Central memory CD4-positive, alpha-beta T cell (primary cell): ENCODE results near the gene P2RX6.
"Not testable (repeated sequence)": the region's sequence is repeated elsewhere in the genome, so short reads cannot be mapped to it uniquely, and the experiment has no call there.

ENCODE experiments used
- DNase-seq: peaks from one replicate; pipeline ENCODE4 v3.0.0; 2022

Gene P2RX6

DNA sequence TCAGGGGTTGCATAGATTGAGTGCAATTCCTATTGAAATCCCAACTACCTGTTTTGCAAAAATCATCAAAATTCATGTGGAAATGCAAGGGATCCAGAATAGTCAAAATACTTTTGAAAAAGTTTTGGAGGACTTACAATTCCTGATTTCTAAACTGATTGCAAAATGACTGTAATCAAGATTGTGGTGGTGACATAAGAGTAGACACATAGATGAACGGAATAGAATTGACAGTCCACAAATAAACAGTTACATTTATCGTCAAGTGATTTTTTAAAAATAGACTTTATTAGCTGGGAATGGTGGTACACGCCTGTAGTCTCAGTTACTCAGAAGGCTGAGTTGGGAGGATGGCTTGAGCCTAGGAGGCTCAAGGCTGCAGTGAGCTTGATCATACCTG is 20.0 kb downstream of the P2RX6 start:
- DNase-seq, result no peak

DNA sequence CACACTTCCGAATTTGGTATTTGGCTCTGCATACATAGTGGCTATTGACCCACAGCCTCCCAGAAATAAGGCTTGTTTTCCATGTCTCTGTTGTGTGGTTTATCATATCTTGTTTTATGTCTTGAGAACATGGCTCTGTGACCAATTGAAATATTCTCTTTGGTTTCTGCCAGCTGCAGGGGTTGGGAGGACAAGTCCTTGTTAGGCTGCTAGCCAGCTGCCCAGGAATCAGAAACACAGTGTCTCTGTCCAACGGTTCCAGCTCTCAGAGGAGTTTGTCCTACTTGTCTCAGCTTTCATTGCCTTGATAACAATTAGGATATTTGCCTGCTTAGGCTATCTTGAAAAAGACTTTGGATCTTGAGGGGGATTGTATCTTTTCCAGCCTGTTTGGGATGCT is 23.4 kb downstream of the P2RX6 start:
- DNase-seq, result no peak

DNA sequence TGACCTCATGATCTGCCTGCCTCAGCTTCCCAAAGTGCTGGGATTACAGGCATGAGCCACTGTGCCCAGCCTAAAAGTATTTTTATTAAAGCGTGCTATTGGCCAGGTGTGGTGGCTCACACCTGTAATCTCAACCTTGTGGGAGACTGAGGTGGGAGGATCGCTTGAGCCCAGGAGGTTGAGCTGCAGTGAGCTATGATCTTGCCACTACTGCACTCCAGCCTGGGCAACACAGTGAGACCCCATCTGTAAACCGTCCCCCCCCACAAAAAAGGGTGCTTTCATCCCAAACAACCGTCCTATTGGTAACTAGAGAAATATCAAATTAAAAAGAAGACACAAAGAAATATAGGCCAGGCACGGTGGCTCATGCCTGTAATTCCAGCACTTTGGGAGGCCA is 24.2 kb downstream of the P2RX6 start:
- not testable (repeated sequence) for DNase-seq

DNA sequence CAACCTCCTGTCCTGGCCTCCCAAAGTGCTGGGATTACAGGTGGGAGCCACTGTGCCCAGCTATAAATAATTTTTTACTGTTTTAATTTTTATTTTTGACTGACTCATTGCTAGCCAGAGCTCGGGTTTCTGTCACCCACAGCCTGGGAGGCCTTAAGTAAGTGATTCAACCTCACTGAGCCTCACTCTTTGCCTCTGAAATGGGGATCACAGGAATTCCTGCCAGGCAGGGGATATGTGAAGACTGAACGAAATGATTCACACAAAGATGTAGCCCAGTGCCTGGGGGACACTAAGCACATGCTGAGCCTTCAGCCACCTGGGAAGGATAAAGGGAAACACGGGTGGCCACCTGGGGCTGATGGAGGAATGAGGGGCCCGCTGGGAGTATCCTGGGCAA is 27.0 kb downstream of the P2RX6 start:
- DNase-seq, result no peak

DNA sequence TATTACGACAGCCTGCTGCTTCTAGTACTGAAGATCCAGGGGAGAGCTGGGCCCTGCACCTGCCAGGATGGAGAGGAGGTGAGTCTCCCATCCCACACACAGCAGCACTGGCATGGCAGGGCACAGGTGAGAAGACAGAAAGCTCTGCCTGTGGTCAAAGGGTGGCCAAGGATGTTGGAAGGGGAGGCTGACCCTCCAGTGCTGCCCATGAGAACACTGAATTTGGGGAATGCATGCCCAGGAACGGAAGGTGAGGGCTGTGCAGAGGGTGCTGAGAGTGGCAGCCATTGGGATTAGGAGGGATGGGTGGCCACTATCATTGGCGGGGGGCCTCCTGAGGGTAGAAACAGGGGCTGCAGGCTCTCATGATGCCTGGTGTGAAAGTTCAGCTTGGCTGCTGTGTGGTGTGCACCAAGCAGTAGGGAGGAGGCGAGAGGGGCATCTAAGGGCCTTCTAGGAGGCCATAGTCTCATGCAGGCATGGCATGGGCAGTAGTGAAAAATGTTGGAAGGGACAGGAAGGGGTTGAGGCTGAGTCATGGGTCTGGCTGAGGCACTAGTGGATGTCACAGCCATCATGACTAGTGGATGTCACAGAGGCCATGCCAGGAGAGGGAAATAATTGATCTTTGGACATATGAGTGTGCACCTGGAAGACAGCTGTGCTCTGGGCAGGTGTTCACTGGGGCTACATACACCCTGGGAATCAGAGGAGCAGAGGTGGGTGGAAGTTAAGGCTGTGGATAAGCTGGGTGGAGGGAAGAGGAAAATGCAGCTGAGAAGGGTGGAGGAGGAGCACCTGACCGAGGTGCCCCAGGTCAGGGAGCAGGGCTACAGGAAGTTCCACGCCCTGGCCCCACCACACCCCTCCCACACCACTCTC is 28.3 kb downstream of the P2RX6 start:
- no peak for DNase-seq

DNA sequence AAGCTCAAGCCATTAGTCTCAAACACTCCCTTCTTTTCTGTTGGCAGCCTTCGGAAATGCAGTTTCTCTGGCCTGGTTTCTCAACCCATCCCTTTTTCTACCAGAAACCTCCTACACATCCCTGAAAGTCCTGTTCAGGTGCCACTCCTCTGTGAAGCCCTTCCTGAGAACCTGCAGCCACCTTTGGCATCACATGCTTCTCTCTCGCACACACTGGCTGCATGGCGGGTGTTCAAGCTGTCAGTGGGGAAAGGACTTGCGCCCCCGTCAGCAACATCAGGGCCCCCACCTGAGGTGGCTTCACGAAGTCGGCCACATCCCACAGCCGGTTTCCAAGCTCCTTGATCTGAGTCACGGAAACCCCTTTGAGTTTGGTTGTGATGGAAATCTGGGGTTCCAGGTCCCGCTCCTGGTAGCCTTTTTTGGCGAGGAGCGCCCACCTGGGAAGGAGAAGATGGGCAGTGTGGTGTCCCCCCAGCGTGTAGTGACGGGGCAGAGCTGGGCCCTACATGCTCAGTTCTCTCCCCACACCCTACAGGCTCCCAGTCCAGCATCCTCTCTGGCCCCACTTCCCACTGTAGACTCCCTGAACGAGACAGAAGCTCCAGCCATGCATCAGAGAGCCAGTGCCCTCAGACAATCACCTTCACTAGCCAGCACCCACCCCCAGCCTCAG is 29.0 kb downstream of the P2RX6 start:
- DNase-seq, result no peak

DNA sequence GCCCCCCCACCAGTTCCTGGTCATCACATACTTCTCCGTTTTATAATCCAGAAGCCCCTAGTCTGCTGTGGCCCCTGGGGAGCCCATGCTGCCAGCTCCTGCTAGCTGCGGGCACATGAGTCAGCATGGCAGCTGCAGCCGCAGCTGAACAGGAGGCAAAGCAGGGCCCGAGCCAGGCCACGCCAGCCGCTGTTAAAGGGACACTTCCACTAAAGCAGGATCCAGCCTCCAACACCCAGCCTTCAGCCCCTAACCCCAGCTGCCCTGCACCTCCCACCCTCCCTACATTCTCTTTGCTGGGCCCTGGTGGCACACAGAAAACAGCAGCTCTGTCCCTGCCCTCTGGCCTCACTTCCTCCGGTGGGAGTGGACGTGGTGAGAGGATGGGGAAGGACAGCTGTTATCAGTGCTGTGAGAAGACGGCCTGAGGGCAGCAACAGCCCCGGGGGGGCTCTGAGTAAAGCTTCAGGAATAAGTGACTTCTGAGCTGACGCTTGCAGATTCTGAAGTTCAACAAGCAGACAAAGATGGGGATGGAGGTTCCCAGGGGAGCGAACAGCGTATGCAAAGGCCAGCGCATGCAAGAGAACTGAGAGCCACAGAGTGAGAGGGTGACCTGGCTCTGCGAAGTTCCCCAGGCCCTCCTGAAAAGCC is 30.1 kb downstream of the P2RX6 start:
- no peak for DNase-seq

DNA sequence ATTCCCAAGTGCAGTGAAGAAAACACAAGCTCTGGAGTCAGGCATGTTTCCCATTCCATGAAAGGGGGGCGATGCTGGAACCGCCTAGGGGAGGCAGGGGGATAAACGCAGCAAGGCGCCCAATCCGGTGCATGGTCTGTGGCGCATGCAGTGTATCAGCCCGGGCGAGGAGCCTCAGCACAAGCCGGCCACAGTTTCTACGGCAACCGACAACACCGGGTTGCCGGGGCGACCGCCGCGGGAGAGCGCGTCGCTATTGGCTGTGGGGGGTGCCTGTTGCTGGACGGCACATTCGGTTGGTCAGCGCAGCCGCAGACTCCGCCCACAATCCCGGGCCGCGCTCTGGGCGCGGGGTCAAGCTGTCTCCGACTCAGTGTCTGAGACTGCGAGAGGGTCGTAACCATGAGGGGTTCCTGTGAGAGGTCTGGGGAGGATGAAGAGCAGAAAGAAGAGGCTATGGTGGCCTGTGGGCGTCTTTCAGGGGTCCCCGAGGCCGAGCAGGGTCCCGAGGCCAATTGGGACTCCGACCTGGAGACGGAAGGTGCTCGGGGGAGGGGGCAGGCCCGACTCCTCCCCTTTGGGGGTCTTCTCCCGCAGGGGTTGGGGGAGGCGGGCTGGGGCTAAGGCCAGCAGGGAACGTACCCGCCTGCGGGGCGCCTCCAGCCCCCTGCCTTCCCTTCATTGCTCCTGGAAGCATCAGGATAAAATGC is 30.8 kb downstream of the P2RX6 start, which contains the start of gene LRRC74B:
Gene LRRC74B, plus strand, starts transcription at position 362 of the 710 bp plus-strand sequence. Its CDS starts 41 bp downstream, at position 403.
- DNase-seq, result peak; percentile 68

DNA sequence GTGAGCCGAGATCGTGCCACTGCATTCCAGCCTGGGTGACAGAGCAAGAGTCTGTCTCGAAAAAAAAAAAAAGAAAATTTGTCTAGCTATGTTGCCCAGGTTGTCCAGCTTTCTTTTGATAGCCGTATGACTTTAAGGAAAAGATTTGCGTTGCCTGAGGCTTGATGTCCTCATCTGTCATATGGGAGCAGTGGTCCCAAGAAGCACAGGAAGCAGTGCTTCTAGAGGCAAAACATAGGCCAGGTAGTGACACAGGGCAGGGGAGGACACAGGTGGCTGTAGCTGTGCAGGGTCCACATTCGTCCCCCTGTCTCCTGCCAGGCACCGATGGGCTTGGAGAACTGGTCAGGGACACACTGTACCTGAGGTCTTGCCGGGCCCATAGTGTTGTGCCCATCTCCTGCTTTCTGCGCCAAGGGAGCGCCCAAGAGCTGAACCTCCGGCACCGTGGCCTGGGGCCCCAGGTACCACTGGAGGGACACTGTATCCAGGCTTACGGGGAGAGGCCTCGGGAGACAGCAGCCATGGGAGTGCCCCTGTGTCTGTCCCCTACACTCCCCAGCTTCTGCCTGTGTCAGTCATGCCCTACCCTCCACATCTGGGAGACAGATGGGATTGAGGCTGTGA is 32.2 kb downstream of the P2RX6 start:
- DNase-seq, result no peak

DNA sequence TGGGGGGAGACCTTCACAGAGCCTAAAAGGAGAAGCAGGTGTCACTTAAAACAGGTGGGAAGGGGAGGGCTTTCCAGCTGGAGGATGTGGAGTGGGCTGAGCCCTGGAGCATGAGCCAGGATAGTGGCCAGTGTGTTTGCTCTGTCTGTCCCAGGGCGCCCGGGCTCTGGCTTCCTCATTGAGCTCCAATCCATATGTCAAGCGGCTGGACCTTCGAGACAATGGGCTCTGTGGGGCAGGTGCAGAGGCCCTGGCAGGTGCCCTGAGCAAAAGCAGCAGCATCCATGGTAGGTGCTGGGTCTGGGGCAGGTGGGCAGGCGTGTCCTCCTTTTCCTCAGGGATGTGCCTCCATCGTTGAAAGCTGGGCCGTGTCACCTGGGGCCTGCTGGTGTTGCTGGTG is 32.8 kb downstream of the P2RX6 start:
- DNase-seq, result no peak

DNA sequence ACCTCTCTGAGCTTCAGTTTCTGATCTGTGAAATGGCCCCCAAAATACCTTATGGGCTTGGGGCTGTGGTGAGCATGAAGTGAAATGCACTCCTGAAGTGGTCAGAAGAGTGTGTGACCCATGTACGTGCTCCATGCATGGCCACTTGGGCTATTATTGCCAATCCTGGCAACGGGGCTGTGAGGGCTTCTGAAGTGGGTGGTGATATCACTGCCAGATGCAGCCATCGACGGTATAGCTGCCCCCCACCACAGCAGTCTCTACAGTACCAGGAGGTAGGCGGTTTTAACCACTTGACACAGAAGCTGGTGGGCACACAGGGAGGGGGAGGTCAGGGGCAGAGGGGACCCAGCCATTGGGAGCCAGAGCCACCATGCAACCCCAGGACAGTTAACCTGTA is 33.5 kb downstream of the P2RX6 start:
- not testable (repeated sequence) for DNase-seq

DNA sequence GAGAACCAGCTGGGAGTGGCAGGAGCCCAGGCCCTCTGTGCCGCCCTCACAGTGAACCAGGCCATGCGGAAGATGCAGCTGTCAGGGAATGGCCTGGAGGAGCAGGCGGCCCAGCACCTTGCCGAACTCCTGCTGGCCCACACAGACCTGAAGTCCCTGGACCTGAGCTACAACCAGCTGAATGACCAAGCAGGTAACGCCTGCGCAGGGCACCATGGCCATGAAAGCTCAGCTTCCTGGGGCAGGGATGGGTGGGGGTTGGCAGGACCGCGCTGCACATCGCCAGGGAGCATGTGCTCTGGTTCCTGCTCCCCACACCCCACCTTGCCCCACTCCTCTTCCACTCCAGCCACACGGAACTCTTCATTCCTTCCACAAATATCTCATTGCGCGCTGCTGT is 34.0 kb downstream of the P2RX6 start:
- not testable (repeated sequence) for DNase-seq

DNA sequence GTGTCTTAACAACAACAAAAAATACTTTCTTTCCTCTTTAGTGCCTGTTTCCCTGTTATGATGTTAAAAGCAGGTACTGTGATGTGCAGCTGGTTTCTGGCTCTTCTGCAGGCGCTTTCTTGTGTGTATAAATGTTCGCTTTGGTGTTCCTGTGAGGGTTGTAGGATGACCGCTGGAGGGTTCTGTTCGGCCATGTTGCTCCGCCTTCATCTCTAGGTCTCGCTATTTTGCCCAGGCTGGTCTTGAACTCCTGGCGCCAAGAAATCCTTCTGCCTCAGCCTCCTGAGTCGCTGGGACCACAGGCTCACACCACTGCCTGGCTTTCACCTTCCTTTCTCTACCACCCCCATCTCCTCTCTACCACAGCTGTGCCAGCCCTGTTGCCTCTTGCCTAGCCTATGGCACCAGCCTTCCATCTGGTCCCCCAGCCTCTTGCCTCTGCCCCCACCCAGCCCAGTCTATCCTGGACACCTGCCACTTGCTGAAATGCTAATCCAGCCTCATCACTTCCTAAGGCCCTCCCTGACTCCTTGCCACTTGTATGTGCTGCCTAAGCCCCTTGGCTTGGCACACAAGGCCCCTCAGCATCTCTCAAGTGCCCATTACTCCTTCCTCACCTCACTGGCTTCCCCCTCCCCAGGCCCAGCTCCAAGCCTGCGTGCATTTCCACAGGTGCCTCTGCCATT is 36.3 kb downstream of the P2RX6 start:
- no peak for DNase-seq

DNA sequence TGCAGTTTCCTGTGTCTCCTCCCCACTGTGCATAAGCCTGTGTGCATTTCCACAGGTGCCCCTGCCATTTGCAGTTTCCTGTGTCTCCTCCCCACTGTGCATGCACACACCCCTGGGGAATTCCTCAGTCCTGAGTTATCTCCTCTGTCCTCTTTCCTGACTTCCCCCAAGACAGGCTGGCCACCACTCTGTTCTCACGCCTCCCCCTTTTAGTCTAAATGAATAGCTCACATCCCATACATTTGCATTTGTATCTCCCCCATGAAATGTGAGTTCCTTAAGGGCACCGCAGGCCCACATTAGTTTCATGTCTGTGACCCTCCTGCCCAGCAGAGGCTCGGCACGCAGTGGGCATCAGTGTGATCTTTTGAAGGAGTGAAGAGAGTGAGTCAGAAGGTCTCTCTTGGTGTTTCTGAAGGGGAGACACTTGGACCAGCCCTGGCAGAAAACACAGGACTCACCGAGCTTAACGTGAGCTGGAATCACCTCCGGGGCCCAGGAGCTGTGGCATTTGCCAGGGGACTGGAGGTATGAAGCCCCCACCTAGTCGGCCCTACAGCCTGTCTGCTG is 37.0 kb downstream of the P2RX6 start:
- no peak for DNase-seq

DNA sequence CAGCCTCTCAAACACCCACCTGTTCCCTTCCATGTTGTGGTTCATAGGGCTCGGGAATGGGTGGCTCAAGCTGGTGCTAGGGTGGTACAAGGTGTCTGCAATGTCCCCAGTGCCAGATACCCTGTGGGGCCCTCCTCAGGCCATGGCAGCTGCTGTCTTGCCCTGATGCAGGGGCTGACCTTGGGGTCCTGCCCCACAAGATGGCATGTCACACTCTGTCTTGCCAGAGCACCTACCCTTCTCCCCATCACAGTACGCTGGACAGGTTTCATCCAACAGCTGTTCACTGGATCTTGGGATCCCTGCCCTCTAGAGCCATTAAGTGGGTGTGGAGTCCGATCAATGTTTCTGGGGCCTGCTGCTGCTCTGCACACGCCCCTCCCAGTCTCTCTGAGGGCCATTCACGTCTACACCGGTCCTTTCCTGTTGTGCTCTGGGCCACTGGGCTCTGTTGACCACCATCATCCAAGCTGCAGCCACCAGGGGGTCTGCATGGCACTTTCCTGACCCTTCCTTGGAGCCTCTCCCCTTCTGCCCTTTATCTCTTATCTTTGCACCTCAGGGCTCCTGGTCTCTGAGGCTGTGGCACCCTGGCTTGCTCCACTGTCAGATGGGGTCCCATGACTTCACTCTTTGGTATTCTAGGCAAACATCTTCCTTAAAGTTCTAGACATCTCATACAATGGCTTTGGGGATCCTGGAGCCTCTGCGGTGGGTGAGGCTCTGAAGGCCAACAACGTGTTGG is 37.9 kb downstream of the P2RX6 start:
- no peak for DNase-seq

DNA sequence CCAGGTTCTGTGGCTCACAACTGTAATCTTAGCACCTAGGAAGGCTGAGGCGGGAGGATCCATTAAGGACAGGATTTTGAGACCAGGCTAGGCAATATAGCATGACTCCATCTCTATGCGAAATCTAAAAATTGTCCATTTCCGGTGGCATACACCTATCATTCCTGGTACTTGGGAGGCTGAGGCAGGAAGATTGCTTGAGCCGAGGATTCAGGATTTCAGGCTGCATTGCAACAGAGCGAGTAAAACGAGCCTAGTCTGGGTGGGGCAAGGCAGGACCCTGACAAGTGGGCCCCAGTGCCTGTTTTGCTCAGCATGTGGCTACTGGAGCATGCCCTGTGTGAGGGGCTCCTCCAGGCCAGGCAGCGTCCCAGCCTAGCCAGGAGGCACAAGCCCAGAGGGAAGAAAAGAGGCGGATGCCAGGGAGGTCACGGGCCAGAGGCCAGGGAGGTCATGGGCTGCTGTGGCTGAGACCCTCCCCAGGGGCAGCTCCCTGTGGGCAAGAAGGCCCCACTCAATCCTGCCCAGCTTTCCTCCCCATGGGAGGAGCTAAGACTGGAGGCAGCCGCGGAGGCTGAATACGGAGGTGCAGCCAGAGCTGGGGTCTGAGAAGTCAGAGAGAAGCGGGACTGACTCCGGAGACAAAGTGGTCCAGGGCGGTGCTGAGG is 39.2 kb downstream of the P2RX6 start:
- no peak for DNase-seq

DNA sequence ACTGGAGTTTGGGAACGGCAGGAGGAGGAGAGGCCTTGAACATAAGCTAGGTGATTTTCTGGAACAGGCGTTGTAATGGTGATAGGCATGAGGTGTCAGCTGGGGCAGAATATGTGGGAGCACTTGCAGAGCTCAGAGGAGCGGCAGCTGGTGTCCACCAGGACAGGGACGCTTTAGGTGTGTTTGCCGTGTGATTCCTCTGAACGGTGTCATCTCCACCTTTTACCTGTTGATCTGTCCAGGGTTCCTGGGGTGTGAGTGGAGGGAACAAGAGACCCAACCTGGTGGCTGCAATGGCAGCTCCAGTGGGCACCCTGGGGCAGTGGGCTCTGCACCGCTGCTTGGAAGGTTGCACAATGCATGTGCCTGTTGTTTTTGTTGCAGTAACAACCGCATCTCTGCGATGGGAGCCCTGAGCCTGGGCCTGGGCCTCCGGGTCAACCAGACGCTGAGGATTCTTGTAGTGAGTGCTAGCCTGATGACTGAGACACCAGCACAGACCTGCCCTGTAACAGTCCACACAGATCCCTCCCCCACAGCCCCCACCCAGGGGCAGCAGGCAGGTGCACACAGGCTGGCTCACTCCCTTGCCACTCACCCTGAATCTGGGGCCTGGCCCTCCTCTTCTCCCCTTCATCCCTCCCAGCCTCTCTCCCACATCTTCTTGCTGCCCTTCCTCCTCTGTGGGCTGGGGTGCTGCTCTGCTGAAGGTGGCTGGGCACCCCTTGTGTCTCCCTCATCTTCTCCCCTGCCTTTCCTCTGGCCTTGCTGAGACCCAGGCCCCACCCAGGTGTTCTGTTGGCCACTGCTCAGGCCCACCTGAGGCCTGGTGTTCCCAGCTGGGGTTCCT is 40.0 kb downstream of the P2RX6 start:
- DNase-seq, result no peak

DNA sequence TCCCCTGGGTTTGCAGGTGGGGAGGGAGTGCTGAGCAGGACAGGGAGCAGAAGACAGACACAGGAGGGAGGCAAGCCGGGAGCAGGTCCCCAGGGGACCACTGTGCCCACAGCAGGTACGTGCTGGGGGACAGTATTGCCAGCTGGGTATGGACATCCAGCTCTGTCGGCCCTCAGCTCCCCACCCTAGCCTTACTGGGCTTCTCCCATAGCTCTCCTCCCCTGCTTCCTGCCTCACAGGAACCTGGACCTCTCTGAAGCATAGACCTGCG is 40.5 kb downstream of the P2RX6 start:
- no peak for DNase-seq

DNA sequence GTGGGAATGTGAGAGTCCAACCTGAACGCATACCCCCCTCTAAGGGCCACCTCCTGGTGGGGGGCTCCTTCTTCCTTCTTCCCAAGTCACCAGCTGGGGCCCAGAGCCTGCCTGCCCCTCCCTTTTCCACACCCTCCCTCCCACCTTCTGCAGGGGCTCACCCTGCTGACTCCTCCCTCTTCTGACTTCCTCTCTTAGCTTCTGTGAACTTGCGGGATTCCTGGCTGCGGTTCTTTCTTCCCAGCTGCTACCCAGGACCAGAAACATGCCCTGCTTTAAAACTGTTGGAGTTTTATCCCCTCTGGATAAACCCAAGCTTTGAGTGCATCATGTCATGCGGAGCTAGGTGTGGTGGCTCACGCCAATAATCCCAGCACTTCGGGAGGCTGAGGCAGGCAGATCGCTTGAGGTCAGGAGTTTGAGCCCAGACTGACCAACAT is 40.9 kb downstream of the P2RX6 start:
- no peak for DNase-seq
